22Rv1 (cell line): ENCODE data around the gene RBM19.

Experiments
- CTCF ChIP-seq: fragments of 450-650 bp; IDR thresholded peaks from 2 replicates; pipeline ENCODE4 v1.5.1; 2017; ENCODE audit warnings: mild to moderate bottlenecking
- ZFX ChIP-seq: fragments of 450-650 bp; IDR thresholded peaks from 2 replicates; pipeline ENCODE4 v1.6.1; 2017; ENCODE audit warnings: antibody characterized with exemption, borderline replicate concordance

GRCh38 chr12:113958108-113958507 lies 8.0 kb downstream of the RBM19 start:
- no peak for TF ChIP-seq CTCF
- no peak for TF ChIP-seq ZFX
